GM12878 (cell line): ENCODE data around the gene ASB6. TPM values are rescaled to one million over a fixed set of nuclear protein-coding genes. Genes with fewer than 3 reads are reported as not detected.

ENCODE experiments used
- ATAC-seq: fragments of 200-7000 bp; cut with Tn5 transposase; 3 replicates; pipeline ENCODE4 v1.9.1; 2020; ENCODE audit warnings: mild to moderate bottlenecking, moderate library complexity
- BruUV-seq: library from RNA; stranded (reverse); fragments of 400-500 nt; replicated peaks from 2 replicates; lab custom pipeline; 2021; lab: Mats Ljungman, UMichigan
- CTCF ChIA-PET: fragments of 300-600 bp; sonication (Branson Sonifier 250); formaldehyde crosslinking; extraction: SDS; loops from one replicate; lab custom pipeline; 2021; ENCODE audit warnings: inconsistent platforms; lab: Yijun Ruan, JAX
- POLR2A ChIA-PET: fragments of 350-600 bp; formaldehyde crosslinking; extraction: SDS; loops from one replicate; lab custom pipeline; 2021; ENCODE audit warnings: inconsistent platforms; lab: Charles Lee
- RAD21 ChIA-PET: fragments of 300-600 bp; sonication (Branson Sonifier 250); formaldehyde crosslinking; loops from one replicate; lab custom pipeline; 2023; ENCODE audit warnings: antibody characterized with exemption; ENCODE audit not compliant: unreplicated experiment; lab: Charles Lee
- SMC1A ChIA-PET: fragments of 300-600 bp; sonication (Branson Sonifier 250); formaldehyde crosslinking; loops from one replicate; lab custom pipeline; 2023; ENCODE audit not compliant: unreplicated experiment, uncharacterized antibody; lab: Charles Lee
- DNase-seq: peaks from one replicate; pipeline ENCODE4 v3.0.0-alpha.2; 2011; ENCODE audit warnings: low read depth, low spot score
- FAIRE-seq: peaks from 3 replicates; lab custom pipeline; 2011; peaks lifted over from hg19 to GRCh38; lab: Jason Lieb, UNC
- H2AFZ ChIP-seq: 2 replicates; pipeline ENCODE4 v1.6.0; 2011; ENCODE audit warnings: low read depth, low read length, control low read depth; ENCODE audit not compliant: control insufficient read depth
- H3K27ac ChIP-seq: 2 replicates; pipeline ENCODE4 v1.5.1; 2011; ENCODE audit warnings: control low read depth; ENCODE audit not compliant: control insufficient read depth, insufficient read depth
- H3K27me3 ChIP-seq, 2 experiments: replicated peaks in 1 of 2; 2 replicates each; pipeline versions ENCODE4 v1.6.0 to v1.6.1; 2011; ENCODE audit warnings: low read length in 1 of 2; ENCODE audit not compliant: control insufficient read depth in 2 of 2, insufficient read depth in 2 of 2
- H3K36me3 ChIP-seq, 2 experiments: 2 replicates each; pipeline ENCODE4 v1.5.1; 2011; ENCODE audit warnings: low read length in 1 of 2; ENCODE audit not compliant: control insufficient read depth in 2 of 2, insufficient read depth in 2 of 2
- H3K4me1 ChIP-seq: 2 replicates; pipeline ENCODE4 v1.6.1; 2011; ENCODE audit warnings: mild to moderate bottlenecking, low read length, moderate library complexity, mixed read lengths; ENCODE audit not compliant: control insufficient read depth, insufficient read depth
- H3K4me2 ChIP-seq: 2 replicates; pipeline ENCODE4 v1.6.0; 2011; ENCODE audit warnings: control low read depth; ENCODE audit not compliant: control insufficient read depth, insufficient read depth
- H3K4me3 ChIP-seq: fragments of 200-600 bp; sonication (generic); 2 replicates; pipeline ENCODE4 v1.5.1; 2016
- H3K79me2 ChIP-seq: 2 replicates; pipeline ENCODE4 v1.6.0; 2011; ENCODE audit warnings: low read length; ENCODE audit not compliant: control insufficient read depth, insufficient read depth
- H3K9ac ChIP-seq: 2 replicates; pipeline ENCODE4 v1.8.0; 2011; ENCODE audit warnings: low read length, control low read depth, mixed read lengths; ENCODE audit not compliant: control insufficient read depth, insufficient read depth
- H3K9me3 ChIP-seq: replicated peaks from 3 replicates; pipeline ENCODE4 v1.5.1; 2011; ENCODE audit warnings: mild to moderate bottlenecking, low read length; ENCODE audit not compliant: control insufficient read depth, insufficient read depth
- H4K20me1 ChIP-seq: 2 replicates; pipeline ENCODE4 v1.6.0; 2011; ENCODE audit not compliant: control insufficient read depth, insufficient read depth
- CHD4 ChIP-seq: fragments of 200-600 bp; sonication (generic); IDR thresholded peaks from 2 replicates; pipeline ENCODE4 v1.6.1; 2016; ENCODE audit warnings: mild to moderate bottlenecking
- KDM1A ChIP-seq: fragments of 200-600 bp; sonication (generic); IDR thresholded peaks from 2 replicates; pipeline ENCODE4 v1.6.1; 2016; ENCODE audit warnings: borderline replicate concordance
- MEF2B ChIP-seq: fragments of 450-650 bp; IDR thresholded peaks from 2 replicates; pipeline ENCODE4 v1.6.1; 2018; ENCODE audit warnings: mild to moderate bottlenecking, moderate library complexity; ENCODE audit not compliant: partially characterized antibody, poor library complexity, severe bottlenecking
- MTA2 ChIP-seq: fragments of 450-650 bp; IDR thresholded peaks from 2 replicates; pipeline ENCODE4 v1.6.1; 2016; ENCODE audit warnings: low read depth, mild to moderate bottlenecking, moderate library complexity
- MTA3 ChIP-seq: IDR thresholded peaks from 2 replicates; pipeline ENCODE4 v1.6.1; 2012; ENCODE audit warnings: low read length, inconsistent platforms, borderline replicate concordance
- NFYA ChIP-seq: IDR thresholded peaks from 2 replicates; pipeline ENCODE4 v1.6.1; 2011; ENCODE audit warnings: low read depth, mild to moderate bottlenecking, low read length, improper control_type of control experiment, borderline replicate concordance
- POLR2AphosphoS2 ChIP-seq: IDR thresholded peaks from 2 replicates; pipeline ENCODE4 v1.6.1; 2011; ENCODE audit warnings: low read depth, mild to moderate bottlenecking, low read length, improper control_type of control experiment, moderate library complexity
- SIN3A ChIP-seq: IDR thresholded peaks from 2 replicates; pipeline ENCODE4 v1.6.1; 2012; ENCODE audit warnings: low read depth, low read length, improper control_type of control experiment
- SMAD1 ChIP-seq: fragments of 450-650 bp; IDR thresholded peaks from 2 replicates; pipeline ENCODE4 v1.6.1; 2018; ENCODE audit warnings: mild to moderate bottlenecking, low read depth; ENCODE audit not compliant: partially characterized antibody
- SUPT20H ChIP-seq: IDR thresholded peaks from 2 replicates; pipeline ENCODE4 v1.6.1; 2011; ENCODE audit warnings: low read depth, mild to moderate bottlenecking, low read length, moderate library complexity, borderline replicate concordance; ENCODE audit not compliant: control insufficient read depth
- TARDBP ChIP-seq: IDR thresholded peaks from 2 replicates; pipeline ENCODE4 v1.6.1; 2016; ENCODE audit warnings: borderline replicate concordance
- ZNF622 ChIP-seq: fragments of 450-650 bp; IDR thresholded peaks from 2 replicates; pipeline ENCODE4 v1.6.1; 2017; ENCODE audit warnings: mild to moderate bottlenecking, inconsistent platforms
- WGBS: methylation state at CpG from one replicate; pipeline ENCODE4 v1.1.6; 2016; ENCODE audit warnings: low lambda C conversion rate; ENCODE audit not compliant: insufficient replicate concordance, insufficient coverage; ENCODE audit errors: missing lambda C conversion rate; 5-methylcytosine and 5-hydroxymethylcytosine counted together
- in situ Hi-C: fragments of 300-500 bp; cut with MboI; formaldehyde crosslinking; loops from 9 replicates; pipeline ENCODE4 v1.14.3; 2018; ENCODE audit warnings: mixed read lengths
- intact Hi-C: fragments of 100-400 bp; cut with micrococcal nuclease; formaldehyde crosslinking; loops from one replicate; pipeline ENCODE4 v1.14.2; 2022; ENCODE audit not compliant: unreplicated experiment
- polyA plus RNA-seq, 11 experiments: library from polyadenylated mRNA; depleted of rRNA in 4 of 11; unstranded in 6 of 11; stranded (reverse) in 5 of 11; fragments of >200 nt; fragmentation: Nextera tagmentation in 4 of 11; fragmentation: Illumina TruSeq in 1 of 11; extraction: Ambion mirVana in 4 of 11; extraction: Trizol in 1 of 11; gene quantifications; 1 replicate in 1 of 11; 2 replicates in 10 of 11; pipeline versions ENCODE4 v1.2.1 to v1.2.3, GENCODE V29; 2011 to 2016; ENCODE audit warnings: inconsistent platforms in 2 of 11, missing spikeins in 2 of 11, low read depth in 1 of 11
- total RNA-seq, 4 experiments: library from RNA; depleted of rRNA in 3 of 4; stranded (reverse); fragments of >200 nt in 3 of 4; fragmentation: Illumina TruSeq in 1 of 4; extraction: Trizol in 1 of 4; gene quantifications; 2 replicates each; pipeline versions ENCODE4 v1.2.1 to v1.2.3, GENCODE V29; 2013 to 2021
- TF ChIP-seq, protein P1 (sequence below): IDR thresholded peaks from 2 replicates; pipeline ENCODE4 v1.6.1; 2011; ENCODE audit warnings: borderline replicate concordance, low read depth, mild to moderate bottlenecking, moderate library complexity, mixed read lengths, low read length; ENCODE audit not compliant: insufficient read depth; ENCODE audit errors: extremely low read length
- TF ChIP-seq, protein P2 (sequence below), 3 experiments: IDR thresholded peaks in 2 of 3; conservative IDR thresholded peaks in 1 of 3; 2 replicates each; pipeline ENCODE4 v1.5.1; 2011; ENCODE audit warnings: low read depth in 3 of 3, low read length in 3 of 3, mild to moderate bottlenecking in 3 of 3, control low read depth in 2 of 3, moderate library complexity in 2 of 3, inconsistent platforms in 1 of 3, mixed read lengths in 1 of 3; ENCODE audit not compliant: control insufficient read depth in 2 of 3, insufficient read depth in 1 of 3; ENCODE audit errors: extremely low read depth in 1 of 3
- TF ChIP-seq, protein P3 (sequence below): fragments of 450-650 bp; formaldehyde crosslinking; IDR thresholded peaks from 2 replicates; pipeline ENCODE4 v1.4.0; 2022; ENCODE audit warnings: mild to moderate bottlenecking, moderate library complexity
- TF ChIP-seq, protein P4 (sequence below): IDR thresholded peaks from 2 replicates; pipeline ENCODE4 v1.6.1; 2012; ENCODE audit warnings: low read depth, low read length, improper control_type of control experiment

Gene ASB6
- total and polyA plus RNA-seq, 10 of the 15 experiments (the other 5 are each of a cell fraction or from before 2014, with no cell fraction given) = 0.80 to 18.2 (median 9.9) TPM

DNA sequence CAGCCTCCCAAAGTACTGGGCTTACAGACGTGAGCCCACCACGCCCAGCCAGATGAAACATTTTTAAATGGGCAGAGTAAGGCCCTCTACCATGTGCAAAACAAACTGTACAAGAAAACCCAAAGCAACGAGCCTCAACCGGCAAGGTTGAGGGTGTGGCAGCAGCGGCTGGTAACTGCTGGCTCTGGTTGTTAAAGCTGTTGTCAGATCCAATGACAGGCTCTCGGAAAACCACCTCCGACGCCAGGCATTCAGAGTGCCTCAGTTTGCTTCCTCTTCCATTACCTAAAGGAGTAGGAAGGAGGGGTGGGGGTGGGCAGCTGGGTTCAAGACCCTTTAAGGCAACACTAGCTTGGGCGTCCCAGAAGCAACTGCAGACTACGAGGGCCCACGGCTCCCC, 2.4 kb upstream of the ASB6 start (continued):
- TF ChIP-seq, protein P1, sequence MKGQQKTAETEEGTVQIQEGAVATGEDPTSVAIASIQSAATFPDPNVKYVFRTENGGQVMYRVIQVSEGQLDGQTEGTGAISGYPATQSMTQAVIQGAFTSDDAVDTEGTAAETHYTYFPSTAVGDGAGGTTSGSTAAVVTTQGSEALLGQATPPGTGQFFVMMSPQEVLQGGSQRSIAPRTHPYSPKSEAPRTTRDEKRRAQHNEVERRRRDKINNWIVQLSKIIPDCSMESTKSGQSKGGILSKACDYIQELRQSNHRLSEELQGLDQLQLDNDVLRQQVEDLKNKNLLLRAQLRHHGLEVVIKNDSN = no peak
- no peak for TF ChIP-seq CHD4
- no peak for TF ChIP-seq MEF2B
- TF ChIP-seq KDM1A = no peak
- TF ChIP-seq MTA2 = no peak
- TF ChIP-seq SIN3A = no peak
- TF ChIP-seq, protein P2, sequence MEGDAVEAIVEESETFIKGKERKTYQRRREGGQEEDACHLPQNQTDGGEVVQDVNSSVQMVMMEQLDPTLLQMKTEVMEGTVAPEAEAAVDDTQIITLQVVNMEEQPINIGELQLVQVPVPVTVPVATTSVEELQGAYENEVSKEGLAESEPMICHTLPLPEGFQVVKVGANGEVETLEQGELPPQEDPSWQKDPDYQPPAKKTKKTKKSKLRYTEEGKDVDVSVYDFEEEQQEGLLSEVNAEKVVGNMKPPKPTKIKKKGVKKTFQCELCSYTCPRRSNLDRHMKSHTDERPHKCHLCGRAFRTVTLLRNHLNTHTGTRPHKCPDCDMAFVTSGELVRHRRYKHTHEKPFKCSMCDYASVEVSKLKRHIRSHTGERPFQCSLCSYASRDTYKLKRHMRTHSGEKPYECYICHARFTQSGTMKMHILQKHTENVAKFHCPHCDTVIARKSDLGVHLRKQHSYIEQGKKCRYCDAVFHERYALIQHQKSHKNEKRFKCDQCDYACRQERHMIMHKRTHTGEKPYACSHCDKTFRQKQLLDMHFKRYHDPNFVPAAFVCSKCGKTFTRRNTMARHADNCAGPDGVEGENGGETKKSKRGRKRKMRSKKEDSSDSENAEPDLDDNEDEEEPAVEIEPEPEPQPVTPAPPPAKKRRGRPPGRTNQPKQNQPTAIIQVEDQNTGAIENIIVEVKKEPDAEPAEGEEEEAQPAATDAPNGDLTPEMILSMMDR (IDR thresholded peaks at IDR 0.05 in 2 of 3, conservative IDR thresholded peaks at IDR 0.05 in 1 of 3; ENCODE audit: control insufficient read depth in 2 of 3, extremely low read depth in 1 of 3, insufficient read depth in 1 of 3, low read depth in 3 of 3, low read length in 3 of 3) = no peak

DNA sequence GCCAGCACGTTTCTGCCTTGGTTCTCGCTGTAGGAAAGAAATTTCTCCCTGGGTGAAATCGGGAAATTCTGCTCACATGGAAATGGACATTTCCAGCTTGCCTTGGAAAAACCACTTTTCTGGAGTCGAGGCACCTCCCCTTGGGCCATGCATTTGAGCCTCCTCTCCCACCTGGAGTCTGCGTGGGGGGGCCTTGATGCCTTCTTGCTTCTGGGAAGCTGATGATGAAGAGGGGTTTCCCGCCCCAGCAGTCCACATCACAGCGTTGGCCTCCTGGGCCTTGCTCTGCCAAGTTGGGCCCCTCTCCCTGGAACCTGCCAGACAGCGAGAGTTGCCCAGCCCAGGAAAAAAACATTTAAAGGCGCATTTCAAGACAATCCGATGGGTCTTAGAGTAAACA, 1.8 kb upstream of the ASB6 start:
- ChIA-PET SMC1A (no interaction called here), POLR2A (no interaction called here), CTCF (interaction anchor here (0.6 to 2.0 kb wide), 6 partner anchors 16 to 1070 kb away, joined by 3 to 13 read pairs (median 4); no protein-coding TSS in a partner anchor), RAD21 (interaction anchor here (0.7 to 1.5 kb wide), 3 partner anchors 85 to 140 kb away, joined by 3 to 4 read pairs (median 4); no protein-coding TSS in a partner anchor)
- no peak overlapping the region for H3K27ac ChIP-seq
- no peaks in the 10 kb centered on the region for H3K27me3 ChIP-seq
- intact Hi-C loops (no loop called here), in situ Hi-C loops (no loop called here)
- FAIRE-seq (no peak), DNase-seq (no peak), ATAC-seq (no peak)
- H3K79me2 ChIP-seq = peaks cover 15% of the 10 kb centered on the region
- H3K4me3 ChIP-seq = no peak overlapping the region
- peaks cover 2 to 3% of the 10 kb centered on the region in 2 experiments; a peak in 3 of 4 replicates for H3K36me3 ChIP-seq
- no peaks in the 10 kb centered on the region for H4K20me1 ChIP-seq
- WGBS = 61% methylated on average over 10 of the region's 10 CpGs
- H3K9ac ChIP-seq = no peak overlapping the region
- H3K4me1 ChIP-seq = peaks cover 6% of the 10 kb centered on the region; the same call in 1 of the 2 replicates
- no peak overlapping the region for H3K4me2 ChIP-seq
- no TSS peak for BruUV-seq
- H2AFZ ChIP-seq = no peak overlapping the region
- H3K9me3 ChIP-seq = no peaks in the 10 kb centered on the region
- TF ChIP-seq SUPT20H = no peak
- no peak for TF ChIP-seq SIN3A
- no peak for TF ChIP-seq ZNF622
- no peak for TF ChIP-seq SMAD1
- TF ChIP-seq, protein P3, sequence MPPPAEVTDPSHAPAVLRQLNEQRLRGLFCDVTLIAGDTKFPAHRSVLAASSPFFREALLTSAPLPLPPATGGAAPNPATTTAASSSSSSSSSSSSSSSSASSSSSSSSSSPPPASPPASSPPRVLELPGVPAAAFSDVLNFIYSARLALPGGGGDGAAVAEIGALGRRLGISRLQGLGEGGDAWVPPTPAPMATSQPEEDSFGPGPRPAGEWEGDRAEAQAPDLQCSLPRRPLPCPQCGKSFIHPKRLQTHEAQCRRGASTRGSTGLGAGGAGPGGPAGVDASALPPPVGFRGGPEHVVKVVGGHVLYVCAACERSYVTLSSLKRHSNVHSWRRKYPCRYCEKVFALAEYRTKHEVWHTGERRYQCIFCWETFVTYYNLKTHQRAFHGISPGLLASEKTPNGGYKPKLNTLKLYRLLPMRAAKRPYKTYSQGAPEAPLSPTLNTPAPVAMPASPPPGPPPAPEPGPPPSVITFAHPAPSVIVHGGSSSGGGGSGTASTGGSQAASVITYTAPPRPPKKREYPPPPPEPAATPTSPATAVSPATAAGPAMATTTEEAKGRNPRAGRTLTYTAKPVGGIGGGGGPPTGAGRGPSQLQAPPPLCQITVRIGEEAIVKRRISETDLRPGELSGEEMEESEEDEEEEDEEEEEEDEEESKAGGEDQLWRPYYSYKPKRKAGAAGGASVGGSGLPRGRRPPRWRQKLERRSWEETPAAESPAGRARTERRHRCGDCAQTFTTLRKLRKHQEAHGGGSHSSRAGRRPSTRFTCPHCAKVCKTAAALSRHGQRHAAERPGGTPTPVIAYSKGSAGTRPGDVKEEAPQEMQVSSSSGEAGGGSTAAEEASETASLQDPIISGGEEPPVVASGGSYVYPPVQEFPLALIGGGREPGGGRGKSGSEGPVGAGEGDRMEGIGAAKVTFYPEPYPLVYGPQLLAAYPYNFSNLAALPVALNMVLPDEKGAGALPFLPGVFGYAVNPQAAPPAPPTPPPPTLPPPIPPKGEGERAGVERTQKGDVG = no peak
- no peak for TF ChIP-seq POLR2AphosphoS2
- no peak for TF ChIP-seq TARDBP
- TF ChIP-seq, protein P4, sequence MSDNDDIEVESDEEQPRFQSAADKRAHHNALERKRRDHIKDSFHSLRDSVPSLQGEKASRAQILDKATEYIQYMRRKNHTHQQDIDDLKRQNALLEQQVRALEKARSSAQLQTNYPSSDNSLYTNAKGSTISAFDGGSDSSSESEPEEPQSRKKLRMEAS = no peak
- TF ChIP-seq NFYA = no peak
- TF ChIP-seq MTA3 = no peak
